RWPE1 (cell line): ENCODE results near the gene CCDC88B.

ENCODE experiments used
- CTCF ChIA-PET: fragments of 350-600 bp; sonication (Branson Sonifier 250); formaldehyde crosslinking; extraction: SDS; loops from one replicate; lab custom pipeline; 2021; lab: Yijun Ruan, JAX
- POLR2A ChIA-PET: fragments of 400-600 bp; formaldehyde crosslinking; extraction: SDS; loops from one replicate; lab custom pipeline; 2020; ENCODE audit warnings: antibody characterized with exemption; ENCODE audit not compliant: low non-redundant PET; lab: Yijun Ruan, JAX
- DNase-seq: peaks from one replicate; pipeline ENCODE4 v3.0.0; 2012; ENCODE audit warnings: low spot score
- H3K27ac ChIP-seq: fragments of 450-650 bp; 2 replicates; pipeline ENCODE4 v1.5.1; 2017
- TF ChIP-seq, protein P1 (sequence below): fragments of 450-650 bp; conservative IDR thresholded peaks from 2 replicates; pipeline ENCODE4 v1.5.1; 2017; ENCODE audit warnings: low read depth, mild to moderate bottlenecking

CCDC88B gene

GRCh38 chr11:64339754-64340408, at the start of gene CCDC88B:
CCDC88B (plus strand) TSS chr11:64340204; CDS start chr11:64340267, 63 bp downstream.
- POLR2A ChIA-PET: no interaction called here
- CTCF ChIA-PET: interaction anchor here (0.6 to 3.0 kb wide), 2 partner anchors 14 to 37 kb away, joined by 3 to 30 read pairs; no protein-coding TSS in a partner anchor
- no peak for DNase-seq
- TF ChIP-seq, protein P1, sequence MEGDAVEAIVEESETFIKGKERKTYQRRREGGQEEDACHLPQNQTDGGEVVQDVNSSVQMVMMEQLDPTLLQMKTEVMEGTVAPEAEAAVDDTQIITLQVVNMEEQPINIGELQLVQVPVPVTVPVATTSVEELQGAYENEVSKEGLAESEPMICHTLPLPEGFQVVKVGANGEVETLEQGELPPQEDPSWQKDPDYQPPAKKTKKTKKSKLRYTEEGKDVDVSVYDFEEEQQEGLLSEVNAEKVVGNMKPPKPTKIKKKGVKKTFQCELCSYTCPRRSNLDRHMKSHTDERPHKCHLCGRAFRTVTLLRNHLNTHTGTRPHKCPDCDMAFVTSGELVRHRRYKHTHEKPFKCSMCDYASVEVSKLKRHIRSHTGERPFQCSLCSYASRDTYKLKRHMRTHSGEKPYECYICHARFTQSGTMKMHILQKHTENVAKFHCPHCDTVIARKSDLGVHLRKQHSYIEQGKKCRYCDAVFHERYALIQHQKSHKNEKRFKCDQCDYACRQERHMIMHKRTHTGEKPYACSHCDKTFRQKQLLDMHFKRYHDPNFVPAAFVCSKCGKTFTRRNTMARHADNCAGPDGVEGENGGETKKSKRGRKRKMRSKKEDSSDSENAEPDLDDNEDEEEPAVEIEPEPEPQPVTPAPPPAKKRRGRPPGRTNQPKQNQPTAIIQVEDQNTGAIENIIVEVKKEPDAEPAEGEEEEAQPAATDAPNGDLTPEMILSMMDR: no peak
- H3K27ac ChIP-seq: peak within 1 kb of the TSS; percentile 92

DNA sequence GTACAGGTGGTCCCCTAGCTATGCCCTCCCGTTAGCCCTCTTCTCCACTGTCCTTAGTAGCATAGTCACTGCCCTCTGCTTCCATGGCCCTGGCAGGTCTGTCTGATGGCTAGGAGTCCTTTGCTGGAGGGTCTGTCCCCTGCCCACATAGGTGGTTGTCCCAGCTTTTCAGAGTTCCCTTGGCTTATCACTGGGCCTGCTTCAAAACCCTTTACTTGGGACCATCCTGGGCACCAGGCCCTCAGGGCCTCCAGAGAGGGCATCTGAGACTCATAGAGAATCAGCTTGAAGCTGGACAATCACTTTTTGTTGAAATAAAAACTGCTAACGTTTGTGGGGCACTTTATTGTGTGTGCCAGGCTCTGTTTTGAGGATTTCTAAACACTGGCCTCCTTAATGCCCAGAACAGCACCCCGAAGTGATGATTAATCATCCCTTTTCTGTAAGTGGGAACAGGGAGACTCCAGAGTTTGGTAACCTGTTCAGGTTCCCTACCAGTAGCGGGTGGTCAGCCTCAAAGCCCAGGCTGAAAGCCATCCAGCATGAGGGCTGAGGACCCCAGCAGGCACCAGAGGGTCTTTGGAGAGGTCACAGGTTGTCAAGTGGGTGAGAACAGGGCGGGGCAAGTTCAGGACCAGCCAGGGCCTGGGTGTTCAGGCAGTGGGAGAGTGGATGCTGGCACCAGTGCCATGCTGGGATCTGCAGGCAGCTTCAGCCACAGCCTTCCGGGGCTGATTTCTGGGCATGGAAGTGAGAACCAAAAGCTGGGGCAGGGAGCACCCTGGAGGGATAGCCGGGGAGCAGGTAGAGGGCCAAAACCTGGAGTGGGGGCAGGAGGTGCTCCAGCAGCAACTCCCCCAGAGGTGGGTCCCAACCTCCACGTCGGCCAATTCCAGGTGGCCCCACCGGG, 49.4 kb upstream of the CCDC88B start:
- DNase-seq: no peak
- TF ChIP-seq, protein P1: no peak
- CTCF ChIA-PET: interaction anchor here (0.6 to 0.7 kb wide), 2 partner anchors 11 to 25 kb away, joined by 3 to 4 read pairs; no protein-coding TSS in a partner anchor
- H3K27ac ChIP-seq: peak overlapping the region; percentile 97
- POLR2A ChIA-PET: no interaction called here

DNA sequence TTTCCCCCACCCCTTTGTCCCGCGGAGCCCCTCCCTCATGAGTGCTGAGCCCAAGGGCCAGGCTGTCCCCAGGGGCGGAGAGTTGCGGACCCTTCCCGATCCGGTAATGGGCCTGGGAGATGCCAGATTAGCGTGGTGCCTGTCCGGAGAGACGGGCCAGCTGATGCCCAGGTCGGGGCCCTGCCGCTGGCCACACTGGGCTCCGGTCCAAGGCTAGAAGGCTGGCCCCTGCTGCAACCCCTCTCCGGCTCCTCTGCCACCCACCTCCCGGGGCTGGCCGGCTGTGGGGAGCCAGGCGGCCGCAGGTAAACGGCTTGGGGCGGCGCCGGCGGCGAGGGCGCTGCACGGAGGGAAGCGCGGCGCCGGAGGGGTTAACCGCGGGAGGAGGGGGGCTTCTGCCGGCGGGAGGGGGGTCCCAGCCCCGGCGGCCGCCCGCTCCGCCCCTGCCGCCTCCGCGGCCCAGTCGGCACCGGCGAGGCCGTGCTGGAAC, 48.7 kb upstream of the CCDC88B start, which contains the start of gene KCNK4:
KCNK4 (plus strand) TSS at position 41 of the 490 bp plus-strand sequence. CDS start 1,717 bp downstream, outside the sequence.
- POLR2A ChIA-PET: no interaction called here
- TF ChIP-seq, protein P1: no peak

DNA sequence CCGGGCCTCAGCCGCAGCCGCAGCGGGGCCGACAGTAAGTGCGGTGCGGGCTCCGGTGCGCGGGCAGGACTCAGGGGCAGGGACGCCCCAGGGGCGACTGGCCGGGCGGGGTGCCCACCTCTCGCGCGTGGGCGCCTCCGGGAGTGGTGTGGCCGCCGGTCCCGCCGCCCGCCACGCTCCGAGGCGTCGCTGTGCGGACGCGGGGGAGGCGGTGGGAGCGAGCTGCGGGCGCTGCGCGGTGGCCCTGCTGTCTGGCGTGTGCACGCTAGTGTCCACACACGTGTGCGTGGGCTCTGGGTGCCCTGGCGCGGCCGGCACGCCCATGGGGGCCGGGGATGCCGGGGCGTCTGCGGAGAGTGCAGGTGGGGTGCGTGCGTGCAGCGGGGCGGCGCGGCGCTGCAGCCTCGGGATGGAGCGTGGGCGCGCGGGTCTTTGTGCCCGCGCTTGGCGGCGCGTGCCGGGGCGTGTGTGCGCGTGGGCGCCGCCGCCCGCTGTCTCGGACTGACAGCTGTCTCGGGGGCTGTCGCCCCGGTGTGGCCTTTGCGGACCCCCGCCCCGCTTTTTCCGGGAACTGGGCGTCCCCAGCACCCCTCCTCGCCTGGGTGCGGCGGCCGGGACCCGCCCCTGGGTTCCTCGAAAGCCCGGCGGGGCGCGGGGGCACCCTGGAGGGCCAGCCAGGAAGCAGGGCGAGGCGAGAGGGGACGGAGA, 48.1 kb upstream of the CCDC88B start:
- POLR2A ChIA-PET: no interaction called here
- TF ChIP-seq, protein P1: no peak
- no peak for DNase-seq
- CTCF ChIA-PET: interaction anchor here (0.5 kb wide), 1 partner anchor 285 kb away, joined by 3 read pairs; no protein-coding TSS in a partner anchor
- no peak overlapping the region for H3K27ac ChIP-seq

More for the DNA sequence above, 48.7 kb upstream of the CCDC88B start, which contains the start of gene KCNK4:
- CTCF ChIA-PET: interaction anchor here (0.5 to 0.7 kb wide), 2 partner anchors 10 to 285 kb away, joined by 3 read pairs; no protein-coding TSS in a partner anchor
- peak within 1 kb of the TSS; percentile 97 for H3K27ac ChIP-seq
- DNase-seq: no peak

GRCh38 chr11:64292460-64293254, 47.3 kb upstream of the CCDC88B start:
- POLR2A ChIA-PET: no interaction called here
- CTCF ChIA-PET: no interaction called here
- TF ChIP-seq, protein P1: no peak
- DNase-seq: no peak
- H3K27ac ChIP-seq: no peak overlapping the region
